Measurements from ENCODE around the gene CAMK2G.

CAMK2G gene

DNA sequence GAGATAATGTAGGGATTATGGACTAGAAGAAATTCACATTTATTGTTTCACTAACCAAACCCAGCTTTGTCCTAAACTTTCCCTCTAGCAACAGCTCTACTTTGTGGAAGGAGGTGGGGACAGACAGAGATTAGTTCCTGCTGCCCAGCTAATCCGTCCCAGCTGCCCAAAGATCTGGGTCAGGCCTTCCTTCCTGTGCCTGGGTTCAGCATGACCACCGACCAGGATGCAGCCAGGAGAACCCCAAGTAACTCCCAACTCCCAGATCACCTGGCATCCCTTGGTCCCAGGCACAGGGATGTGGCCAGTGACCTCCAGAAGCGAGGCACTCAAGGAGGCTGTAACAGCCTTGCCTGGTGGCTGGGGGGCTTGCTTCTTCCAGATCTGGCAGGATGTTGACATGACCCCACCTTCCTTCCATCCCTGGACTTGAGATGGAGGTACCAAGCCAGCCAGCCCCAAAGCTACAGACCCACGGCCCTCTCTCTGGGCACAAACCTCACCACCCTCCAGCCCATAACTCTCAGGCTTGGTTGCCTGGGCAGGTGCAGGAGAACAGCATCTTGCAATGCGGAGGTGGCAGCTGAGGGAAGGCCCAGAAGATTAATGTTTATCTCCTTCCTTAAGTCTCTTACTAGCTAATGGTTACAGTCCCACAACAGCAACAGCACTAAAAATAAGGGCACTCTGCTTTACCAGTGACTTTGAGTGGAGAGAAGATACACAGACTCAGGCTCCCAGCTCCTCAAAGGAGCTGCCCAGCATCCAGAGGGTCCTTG is 11.1 kb downstream of the CAMK2G start:
- Mint-ChIP-seq H3K4me3 (no peak overlapping the region), H3K9me3 (no peaks in the 10 kb centered on the region), H3K36me3 (ENCODE audit: insufficient read depth) (peaks cover 16% of the 10 kb centered on the region), H3K27ac (ENCODE audit: low read depth) (no peak overlapping the region), H3K4me1 (peaks cover 76% of the 10 kb centered on the region), H3K27me3 (no peaks in the 10 kb centered on the region)
- DNase-seq (ENCODE audit: low spot score in 2 of 2) (no peak), ATAC-seq (replicated peaks; ENCODE audit: extremely low read depth, poor library complexity, severe bottlenecking) (no peak)

- no peak for DNase-seq (ENCODE audit: low spot score in 2 of 2)
- ATAC-seq (replicated peaks; ENCODE audit: extremely low read depth, poor library complexity, severe bottlenecking): no peak
- no peaks in the 10 kb centered on the region for H3K9me3 Mint-ChIP-seq
- no peak overlapping the region for H3K4me3 Mint-ChIP-seq
- H3K27me3 Mint-ChIP-seq: no peaks in the 10 kb centered on the region
- peaks cover 21% of the 10 kb centered on the region for H3K36me3 Mint-ChIP-seq (ENCODE audit: insufficient read depth)
- peaks cover 76% of the 10 kb centered on the region for H3K4me1 Mint-ChIP-seq
- no peak overlapping the region for H3K27ac Mint-ChIP-seq (ENCODE audit: low read depth)
Observed at GRCh38 chr10:73862011-73862410, 12.3 kb downstream of the CAMK2G start.

GRCh38 chr10:73859784-73860491 is 14.4 kb downstream of the CAMK2G start:
- peak overlapping the region; percentile 74 for H3K27ac Mint-ChIP-seq (ENCODE audit: low read depth)
- ATAC-seq (replicated peaks; ENCODE audit: extremely low read depth, poor library complexity, severe bottlenecking) (peak; percentile 37), DNase-seq (ENCODE audit: low spot score in 2 of 2) (no peak)
- H3K9me3 Mint-ChIP-seq: no peaks in the 10 kb centered on the region
- peaks cover 71% of the 10 kb centered on the region for H3K4me1 Mint-ChIP-seq
- H3K4me3 Mint-ChIP-seq: peak overlapping the region; percentile 32
- no peaks in the 10 kb centered on the region for H3K27me3 Mint-ChIP-seq
- peaks cover 17% of the 10 kb centered on the region for H3K36me3 Mint-ChIP-seq (ENCODE audit: insufficient read depth)

- Mint-ChIP-seq H3K27me3 (no peaks in the 10 kb centered on the region), H3K36me3 (ENCODE audit: insufficient read depth) (peaks cover 17% of the 10 kb centered on the region), H3K27ac (ENCODE audit: low read depth) (peak overlapping the region; percentile 74), H3K9me3 (no peaks in the 10 kb centered on the region), H3K4me1 (peaks cover 71% of the 10 kb centered on the region), H3K4me3 (peak overlapping the region; percentile 32)
- peak; percentile 66 for ATAC-seq (replicated peaks; ENCODE audit: extremely low read depth, poor library complexity, severe bottlenecking)
- no peak for DNase-seq (ENCODE audit: low spot score in 2 of 2)
Observed at GRCh38 chr10:73859428-73859783, 14.9 kb downstream of the CAMK2G start.

GRCh38 chr10:73858750-73859427 is 15.5 kb downstream of the CAMK2G start:
- DNase-seq (ENCODE audit: low spot score in 2 of 2): no peak
- Mint-ChIP-seq H3K9me3 (no peaks in the 10 kb centered on the region), H3K27me3 (no peaks in the 10 kb centered on the region), H3K36me3 (ENCODE audit: insufficient read depth) (peaks cover 17% of the 10 kb centered on the region), H3K4me3 (peak overlapping the region; percentile 32), H3K4me1 (peaks cover 67% of the 10 kb centered on the region), H3K27ac (ENCODE audit: low read depth) (peak overlapping the region; percentile 74)
- ATAC-seq (replicated peaks; ENCODE audit: extremely low read depth, poor library complexity, severe bottlenecking): no peak

DNA sequence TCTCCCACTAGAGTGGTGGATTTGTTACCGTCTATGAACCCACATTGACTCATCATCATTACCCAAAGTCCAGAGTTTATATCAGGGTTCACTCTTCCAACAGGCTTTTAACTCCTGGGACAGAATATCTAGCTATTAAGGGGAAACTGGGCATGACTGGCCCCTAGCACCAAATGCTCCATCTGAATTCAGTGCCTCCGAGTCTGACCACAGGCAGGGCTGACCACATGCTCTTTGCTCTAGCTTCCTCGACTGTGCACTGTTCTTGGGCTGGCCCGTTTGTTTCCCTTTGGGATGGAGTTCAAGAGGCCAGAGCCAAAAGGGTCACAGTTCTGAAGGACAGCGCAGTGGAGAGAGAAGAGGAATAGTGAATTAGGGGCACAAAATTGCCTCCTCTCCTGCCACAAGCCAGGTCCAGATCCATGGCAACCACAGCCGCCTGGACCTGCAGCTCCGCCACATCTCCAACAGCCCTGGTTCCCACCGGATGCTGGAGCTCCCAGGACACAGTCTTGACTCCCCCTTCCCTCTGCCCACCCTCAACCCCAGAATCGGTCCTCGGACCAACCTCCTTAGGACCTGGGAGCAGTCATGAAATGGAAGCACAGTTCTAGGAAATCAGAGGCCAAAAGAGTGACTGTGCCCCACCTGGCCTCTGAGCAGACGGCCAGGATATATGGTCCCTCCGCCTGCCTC is 16.2 kb downstream of the CAMK2G start:
- Mint-ChIP-seq H3K27me3 (no peaks in the 10 kb centered on the region), H3K36me3 (ENCODE audit: insufficient read depth) (peaks cover 20% of the 10 kb centered on the region), H3K4me3 (peak overlapping the region; percentile 29), H3K27ac (ENCODE audit: low read depth) (peak overlapping the region; percentile 74), H3K4me1 (peaks cover 66% of the 10 kb centered on the region), H3K9me3 (no peaks in the 10 kb centered on the region)
- ATAC-seq (replicated peaks; ENCODE audit: extremely low read depth, poor library complexity, severe bottlenecking): no peak
- no peak for DNase-seq (ENCODE audit: low spot score in 2 of 2)

- no peaks in the 10 kb centered on the region for H3K9me3 Mint-ChIP-seq
- H3K4me3 Mint-ChIP-seq: peak overlapping the region; percentile 29
- DNase-seq (ENCODE audit: low spot score in 2 of 2) (no peak), ATAC-seq (replicated peaks; ENCODE audit: extremely low read depth, poor library complexity, severe bottlenecking) (peak; percentile 74)
- peaks cover 68% of the 10 kb centered on the region for H3K4me1 Mint-ChIP-seq
- peak overlapping the region; percentile 74 for H3K27ac Mint-ChIP-seq (ENCODE audit: low read depth)
- H3K27me3 Mint-ChIP-seq: no peaks in the 10 kb centered on the region
- H3K36me3 Mint-ChIP-seq (ENCODE audit: insufficient read depth): peaks cover 21% of the 10 kb centered on the region
Observed at GRCh38 chr10:73857446-73857845, 16.9 kb downstream of the CAMK2G start.

DNA sequence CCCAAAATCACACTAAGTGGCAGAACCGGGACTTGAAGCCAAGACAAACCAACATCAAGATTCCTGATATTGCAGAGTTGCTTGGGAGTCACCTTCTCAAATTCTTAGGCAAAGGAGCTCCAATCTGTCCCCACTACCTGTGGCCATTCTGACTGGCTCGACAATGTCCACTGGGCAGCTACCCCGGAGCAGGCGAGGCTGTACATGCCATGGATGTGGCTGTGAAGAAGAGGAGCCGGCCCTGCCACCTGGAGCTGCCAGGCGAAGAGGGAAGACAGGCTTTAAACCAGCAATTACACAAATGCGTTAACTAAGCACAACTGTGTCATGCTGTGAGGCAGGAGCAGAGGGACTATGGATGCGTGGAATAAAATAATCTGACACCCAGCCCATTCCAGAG is 18.1 kb downstream of the CAMK2G start:
- no peak overlapping the region for H3K4me3 Mint-ChIP-seq
- ATAC-seq (replicated peaks; ENCODE audit: extremely low read depth, poor library complexity, severe bottlenecking) (no peak), DNase-seq (ENCODE audit: low spot score in 2 of 2) (no peak)
- H3K36me3 Mint-ChIP-seq (ENCODE audit: insufficient read depth): peaks cover 26% of the 10 kb centered on the region
- H3K27me3 Mint-ChIP-seq: no peaks in the 10 kb centered on the region
- H3K4me1 Mint-ChIP-seq: peaks cover 73% of the 10 kb centered on the region
- H3K27ac Mint-ChIP-seq (ENCODE audit: low read depth): no peak overlapping the region
- no peaks in the 10 kb centered on the region for H3K9me3 Mint-ChIP-seq

DNA sequence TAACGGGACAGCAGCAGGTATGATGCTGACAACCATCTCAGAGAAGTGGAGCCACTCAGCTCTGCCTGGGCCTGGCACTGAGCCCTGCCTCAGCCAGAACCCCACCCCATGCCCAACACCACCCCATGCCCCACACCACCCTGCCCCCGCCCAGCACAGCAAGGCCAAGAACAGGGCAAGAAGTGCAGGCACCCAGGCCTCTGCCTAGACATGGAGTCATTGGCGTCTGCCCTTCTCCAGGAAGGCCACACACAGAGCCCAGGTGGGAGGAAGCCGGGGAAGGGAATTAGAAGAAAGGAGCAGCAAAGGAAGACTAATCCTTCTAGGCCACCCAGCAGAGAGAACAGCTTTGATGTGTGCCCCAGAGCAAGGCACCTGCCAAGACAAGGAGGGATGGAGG is 18.9 kb downstream of the CAMK2G start:
- no peak for DNase-seq (ENCODE audit: low spot score in 2 of 2)
- Mint-ChIP-seq H3K27me3 (no peaks in the 10 kb centered on the region), H3K4me1 (peaks cover 75% of the 10 kb centered on the region), H3K9me3 (no peaks in the 10 kb centered on the region), H3K36me3 (ENCODE audit: insufficient read depth) (peaks cover 22% of the 10 kb centered on the region), H3K4me3 (no peak overlapping the region), H3K27ac (ENCODE audit: low read depth) (no peak overlapping the region)
- ATAC-seq (replicated peaks; ENCODE audit: extremely low read depth, poor library complexity, severe bottlenecking): no peak

DNA sequence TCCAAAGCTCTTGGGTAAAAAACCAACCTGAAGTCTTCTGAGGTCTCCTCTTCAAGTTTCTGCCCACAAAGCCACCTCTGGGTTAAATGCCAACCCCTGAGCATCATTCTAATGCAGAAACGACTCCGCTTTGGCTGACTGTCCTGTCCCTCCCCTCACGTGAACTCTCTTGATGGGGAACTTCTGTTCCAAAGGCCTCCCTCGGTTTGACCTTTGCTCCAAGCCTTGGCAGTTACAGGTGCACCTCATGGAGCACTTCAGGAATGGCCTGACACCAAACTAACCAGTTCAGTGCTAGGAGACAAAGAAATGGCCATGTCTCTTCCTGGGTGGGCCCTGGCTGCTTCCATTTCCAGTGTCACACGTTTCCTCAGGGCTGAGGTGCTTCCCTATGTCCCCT is 20.0 kb downstream of the CAMK2G start:
- ATAC-seq (replicated peaks; ENCODE audit: extremely low read depth, poor library complexity, severe bottlenecking) (no peak), DNase-seq (ENCODE audit: low spot score in 2 of 2) (no peak)
- Mint-ChIP-seq H3K27me3 (no peaks in the 10 kb centered on the region), H3K27ac (ENCODE audit: low read depth) (no peak overlapping the region), H3K4me3 (no peak overlapping the region), H3K36me3 (ENCODE audit: insufficient read depth) (peaks cover 25% of the 10 kb centered on the region), H3K9me3 (no peaks in the 10 kb centered on the region), H3K4me1 (peaks cover 73% of the 10 kb centered on the region)

GRCh38 chr10:73853196-73853595 is 21.2 kb downstream of the CAMK2G start:
- H3K27ac Mint-ChIP-seq (ENCODE audit: low read depth): peak overlapping the region; percentile 17
- no peak for DNase-seq (ENCODE audit: low spot score in 2 of 2)
- H3K4me1 Mint-ChIP-seq: peaks cover 69% of the 10 kb centered on the region
- H3K4me3 Mint-ChIP-seq: no peak overlapping the region
- peaks cover 27% of the 10 kb centered on the region for H3K36me3 Mint-ChIP-seq (ENCODE audit: insufficient read depth)
- no peaks in the 10 kb centered on the region for H3K27me3 Mint-ChIP-seq
- no peak for ATAC-seq (replicated peaks; ENCODE audit: extremely low read depth, poor library complexity, severe bottlenecking)
- no peaks in the 10 kb centered on the region for H3K9me3 Mint-ChIP-seq

- Mint-ChIP-seq H3K4me1 (peaks cover 49% of the 10 kb centered on the region), H3K9me3 (no peaks in the 10 kb centered on the region), H3K4me3 (no peak overlapping the region), H3K27ac (ENCODE audit: low read depth) (peak overlapping the region; percentile 55), H3K27me3 (no peaks in the 10 kb centered on the region), H3K36me3 (ENCODE audit: insufficient read depth) (peaks cover 36% of the 10 kb centered on the region)
- DNase-seq (ENCODE audit: low spot score in 2 of 2) (no peak), ATAC-seq (replicated peaks; ENCODE audit: extremely low read depth, poor library complexity, severe bottlenecking) (no peak)
Observed at GRCh38 chr10:73850863-73851461, 23.4 kb downstream of the CAMK2G start.

All from central memory CD8-positive, alpha-beta T cell (primary cell).